Neuron (in vitro differentiated cells): ENCODE measurements around the gene TTC39A.

Source experiments
- H2AFZ ChIP-seq: one replicate; pipeline ENCODE4 v1.6.1; 2013; ENCODE audit warnings: low read depth, mild to moderate bottlenecking, inconsistent platforms, low read length, moderate library complexity
- H3K27me3 ChIP-seq: one replicate; pipeline ENCODE4 v1.6.1; 2013; ENCODE audit warnings: low read length; ENCODE audit not compliant: insufficient read depth
- H3K36me3 ChIP-seq: one replicate; pipeline ENCODE4 v1.6.1; 2013; ENCODE audit warnings: low read length; ENCODE audit not compliant: insufficient read depth
- H3K4me1 ChIP-seq: one replicate; pipeline ENCODE4 v1.6.1; 2013; ENCODE audit warnings: low read length; ENCODE audit not compliant: insufficient read depth
- H3K4me3 ChIP-seq: 2 replicates; pipeline ENCODE4 v1.5.1; 2013; ENCODE audit warnings: mild to moderate bottlenecking, low read length, moderate library complexity
- H3K9me3 ChIP-seq: one replicate; pipeline ENCODE4 v1.6.1; 2013; ENCODE audit warnings: low read length

The TTC39A gene

DNA sequence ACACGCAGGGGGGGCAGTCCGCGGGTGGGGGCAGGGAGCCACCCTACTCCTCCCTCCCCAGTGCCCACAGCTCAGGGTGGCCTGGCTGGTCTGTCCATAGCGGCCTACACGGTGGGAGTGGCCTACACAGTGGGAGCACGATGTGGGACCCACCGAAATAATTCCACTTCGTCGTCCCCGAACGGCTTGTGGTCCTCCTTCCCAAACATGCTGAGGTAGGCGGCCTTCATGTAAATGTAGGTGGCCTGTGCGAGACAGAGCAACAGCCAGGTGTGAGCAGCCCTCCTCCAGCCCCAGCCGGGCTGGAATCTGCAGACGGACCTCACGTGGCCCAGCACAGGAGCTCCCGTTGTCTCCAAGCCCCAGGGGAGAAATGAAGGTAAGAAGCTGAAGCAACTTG is 34.4 kb downstream of the TTC39A start:
- Histone ChIP-seq H3K27me3 (no peaks in the 10 kb centered on the region), H3K4me1 (no peaks in the 10 kb centered on the region), H2AFZ (no peak overlapping the region), H3K36me3 (no peaks in the 10 kb centered on the region), H3K9me3 (peaks cover 2% of the 10 kb centered on the region), H3K4me3 (no peak overlapping the region)

DNA sequence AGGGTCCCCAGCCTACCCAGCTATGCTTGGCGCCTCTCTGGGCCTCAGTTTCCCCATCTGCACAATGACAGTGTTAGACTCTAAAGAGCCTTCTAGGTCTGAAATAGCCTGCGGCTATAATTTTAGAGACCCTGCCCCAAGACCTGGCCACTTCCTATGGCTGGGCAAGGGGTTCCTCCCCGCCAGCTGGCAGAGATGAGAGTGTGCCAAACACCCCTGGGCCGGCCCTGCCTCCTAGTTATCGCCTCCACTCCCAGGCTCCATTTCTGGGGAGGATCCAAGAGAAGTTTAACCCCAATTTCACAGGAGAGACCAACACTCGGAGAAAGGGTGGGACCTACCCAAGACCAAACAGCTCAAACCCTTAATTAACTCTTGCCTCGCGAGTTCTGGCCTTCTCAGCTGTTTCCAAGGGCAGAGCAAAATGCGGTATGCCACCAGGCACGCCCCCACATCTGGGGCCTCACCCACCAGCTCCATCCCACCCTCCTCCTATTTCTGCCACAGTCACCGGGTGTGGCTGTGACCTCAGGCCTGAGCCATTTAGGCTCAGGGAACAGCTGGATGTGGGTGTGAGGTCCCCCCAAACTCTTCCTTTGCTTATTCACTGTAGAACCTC is 35.7 kb downstream of the TTC39A start:
- no peaks in the 10 kb centered on the region for H3K36me3 ChIP-seq
- no peak overlapping the region for H3K4me3 ChIP-seq
- peaks cover 2% of the 10 kb centered on the region for H3K9me3 ChIP-seq
- no peaks in the 10 kb centered on the region for H3K4me1 ChIP-seq
- H3K27me3 ChIP-seq: no peaks in the 10 kb centered on the region
- no peak overlapping the region for H2AFZ ChIP-seq

DNA sequence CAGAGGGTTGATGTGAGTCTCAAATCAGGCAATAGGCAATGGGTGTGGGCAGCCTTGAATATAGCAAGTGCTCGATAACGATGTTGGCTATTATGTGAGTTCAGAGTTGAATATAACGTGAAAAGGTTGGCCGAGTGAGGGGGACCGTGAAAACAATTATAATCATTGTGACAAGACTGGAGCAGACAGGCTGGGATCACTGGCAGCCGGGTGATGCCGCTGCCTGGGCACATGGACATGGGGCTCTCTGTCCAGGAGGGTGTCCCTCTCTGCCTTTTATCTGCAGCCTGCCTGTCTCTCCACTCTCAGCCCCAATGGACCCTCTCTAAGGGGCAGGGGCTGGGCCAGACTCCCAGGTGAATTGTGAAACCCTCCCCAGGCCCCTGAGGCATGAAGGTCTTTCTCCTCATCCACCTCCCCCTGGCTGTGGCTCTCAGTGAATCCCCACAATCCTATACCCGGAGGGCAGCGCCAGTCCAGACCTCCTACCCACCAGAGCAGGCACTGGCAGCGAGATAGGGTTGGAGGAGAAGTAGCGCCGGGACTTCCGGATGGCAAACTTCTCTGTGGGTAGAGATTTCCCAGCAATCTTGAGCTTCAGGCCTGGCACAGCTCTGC is 36.4 kb downstream of the TTC39A start:
- Histone ChIP-seq H2AFZ (no peak overlapping the region), H3K9me3 (no peaks in the 10 kb centered on the region), H3K27me3 (no peaks in the 10 kb centered on the region), H3K4me3 (no peak overlapping the region), H3K4me1 (no peaks in the 10 kb centered on the region), H3K36me3 (no peaks in the 10 kb centered on the region)

DNA sequence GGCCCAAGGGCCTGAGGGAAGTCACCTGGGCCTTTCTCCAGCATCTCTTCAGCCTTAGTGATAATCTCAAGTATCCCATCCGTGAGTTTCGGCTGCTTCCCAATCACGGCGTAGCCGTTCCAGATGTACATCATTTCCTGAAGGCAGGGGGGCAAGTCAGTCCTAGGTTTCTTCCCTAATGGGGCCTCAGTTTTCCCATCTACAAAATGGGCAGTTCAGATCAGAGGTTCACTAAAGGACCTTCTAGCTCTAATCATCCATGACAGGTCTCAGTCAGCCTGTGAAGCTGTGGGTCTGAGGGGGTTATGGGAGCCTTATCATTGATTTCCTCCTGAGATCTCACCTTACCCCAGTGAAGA is 39.9 kb downstream of the TTC39A start:
- Histone ChIP-seq H3K4me1 (no peaks in the 10 kb centered on the region), H3K27me3 (no peaks in the 10 kb centered on the region), H2AFZ (no peak overlapping the region), H3K9me3 (no peaks in the 10 kb centered on the region), H3K36me3 (no peaks in the 10 kb centered on the region), H3K4me3 (no peak overlapping the region)

DNA sequence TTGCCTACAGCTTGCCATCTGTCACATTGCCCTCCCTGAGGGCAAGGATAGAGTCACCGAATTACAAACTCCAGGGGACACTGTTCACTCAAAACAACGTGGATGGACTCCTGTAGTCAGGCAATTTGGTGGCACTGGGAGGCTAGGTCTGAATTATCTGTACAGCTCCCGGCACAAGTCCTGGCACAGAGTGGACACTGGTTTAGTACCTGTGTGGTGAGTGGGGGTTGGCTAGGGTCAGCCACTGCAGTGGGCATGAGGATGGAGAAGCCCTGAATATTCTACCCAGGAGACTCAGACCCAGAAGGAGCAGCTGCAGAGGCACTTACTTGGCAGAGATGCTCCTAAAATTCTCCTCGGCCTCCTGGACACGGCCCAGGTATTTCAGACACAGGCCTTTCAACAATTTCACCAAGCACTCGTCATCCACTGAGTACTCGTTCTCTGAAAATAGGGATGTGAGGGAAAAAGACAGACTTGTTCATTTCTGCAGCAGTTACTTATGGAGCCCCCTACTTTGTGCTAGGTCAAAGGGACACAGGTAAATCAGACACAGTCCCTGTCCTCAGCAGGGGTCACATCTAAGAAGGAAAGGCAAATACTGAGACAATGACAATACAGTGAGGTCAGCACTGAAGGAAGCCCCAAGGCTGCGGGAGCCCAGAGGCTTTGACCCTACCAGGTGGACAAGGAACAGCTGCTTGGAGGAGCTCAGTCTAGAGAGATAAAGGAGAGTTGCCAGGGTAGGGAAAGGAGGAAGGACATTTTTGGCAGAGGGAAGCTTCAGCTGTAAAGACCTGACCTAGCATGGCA is 40.5 kb downstream of the TTC39A start:
- H2AFZ ChIP-seq: no peak overlapping the region
- no peaks in the 10 kb centered on the region for H3K4me1 ChIP-seq
- no peak overlapping the region for H3K4me3 ChIP-seq
- no peaks in the 10 kb centered on the region for H3K27me3 ChIP-seq
- no peaks in the 10 kb centered on the region for H3K36me3 ChIP-seq
- H3K9me3 ChIP-seq: no peaks in the 10 kb centered on the region

DNA sequence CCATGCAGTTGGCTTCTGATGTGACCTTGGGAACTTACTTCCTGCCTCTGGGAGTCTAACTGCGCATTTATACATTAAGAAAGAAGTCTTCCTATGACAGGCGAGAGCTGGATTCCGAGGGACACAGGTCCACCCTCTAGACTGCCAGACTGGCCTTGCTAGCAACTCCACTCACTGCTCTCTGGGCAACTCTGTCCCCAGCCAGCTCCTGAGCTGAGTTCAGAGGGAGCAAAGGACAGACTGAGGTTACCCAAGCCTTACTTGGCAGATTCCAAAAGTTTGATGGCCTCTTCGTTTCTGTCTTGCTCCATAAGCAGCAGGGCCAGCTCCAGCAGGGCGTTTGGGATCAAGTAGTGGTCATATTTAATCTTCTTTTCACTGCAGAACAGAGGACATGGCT is 41.8 kb downstream of the TTC39A start:
- Histone ChIP-seq H3K4me1 (no peaks in the 10 kb centered on the region), H3K27me3 (no peaks in the 10 kb centered on the region), H2AFZ (no peak overlapping the region), H3K36me3 (no peaks in the 10 kb centered on the region), H3K9me3 (no peaks in the 10 kb centered on the region), H3K4me3 (no peak overlapping the region)

DNA sequence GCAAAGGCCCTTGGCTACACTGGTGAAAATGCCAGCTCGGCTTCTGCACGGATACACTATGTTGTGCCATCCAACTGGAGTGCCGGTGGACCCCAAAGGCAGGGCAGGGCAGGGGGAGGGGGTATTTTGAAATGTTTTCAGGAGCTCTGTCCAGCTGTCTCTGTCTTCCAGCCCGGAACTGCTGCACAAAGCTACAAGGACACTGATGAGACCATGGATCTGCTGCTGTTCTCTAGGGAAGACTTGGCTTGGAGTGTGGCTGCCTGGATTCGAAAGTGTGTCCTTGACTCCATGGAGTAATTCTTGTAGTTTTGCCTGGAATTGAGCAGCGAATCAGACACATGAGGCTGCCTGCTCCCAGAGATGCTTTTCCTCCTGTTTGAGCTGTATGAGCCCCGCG is 42.4 kb downstream of the TTC39A start:
- Histone ChIP-seq H2AFZ (no peak overlapping the region), H3K4me1 (no peaks in the 10 kb centered on the region), H3K27me3 (no peaks in the 10 kb centered on the region), H3K36me3 (no peaks in the 10 kb centered on the region), H3K4me3 (no peak overlapping the region), H3K9me3 (no peaks in the 10 kb centered on the region)

DNA sequence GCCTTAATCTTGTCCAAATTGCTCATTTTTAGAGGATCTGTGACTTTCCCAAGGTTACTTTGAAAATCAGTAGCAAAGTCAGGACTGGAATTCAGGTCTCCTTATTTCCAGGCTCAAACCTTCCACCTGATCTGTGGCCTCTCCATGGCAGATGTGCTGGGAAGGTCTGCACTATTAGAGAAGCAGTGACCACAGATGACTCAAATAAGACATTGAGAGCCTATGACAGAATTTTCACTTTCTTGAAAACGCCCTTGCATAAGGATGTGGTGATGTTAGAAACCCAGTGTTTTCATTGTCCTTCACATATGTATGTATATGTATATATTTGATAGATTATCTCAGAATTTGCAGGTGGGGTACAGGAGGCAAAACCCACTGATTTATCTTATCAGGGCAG is 45.3 kb downstream of the TTC39A start:
- Histone ChIP-seq H3K9me3 (no peaks in the 10 kb centered on the region), H3K27me3 (no peaks in the 10 kb centered on the region), H3K36me3 (no peaks in the 10 kb centered on the region), H2AFZ (no peak overlapping the region), H3K4me3 (no peak overlapping the region), H3K4me1 (no peaks in the 10 kb centered on the region)

DNA sequence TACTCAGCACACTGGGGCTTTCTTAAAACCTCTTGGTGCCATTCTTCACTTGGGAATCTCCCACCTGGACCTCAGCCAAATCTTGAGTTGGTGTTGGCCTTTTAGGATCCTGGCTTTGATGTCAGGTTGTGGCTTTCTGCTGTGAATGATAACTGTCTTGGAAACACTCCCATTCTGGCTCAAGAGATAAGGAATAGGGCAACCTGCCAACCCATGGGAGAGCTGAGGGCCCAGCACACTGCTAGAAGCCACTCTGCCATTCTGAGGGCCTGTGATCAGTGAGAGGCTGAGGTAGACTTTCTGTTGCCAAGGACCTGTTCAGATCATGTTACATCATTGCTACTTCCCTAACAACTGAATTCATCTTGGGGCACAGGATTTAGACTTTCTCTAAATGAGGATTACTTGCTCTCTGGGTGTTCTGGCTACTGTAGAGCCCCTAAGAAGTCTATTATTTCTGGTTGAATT is 45.8 kb downstream of the TTC39A start:
- Histone ChIP-seq H3K9me3 (no peaks in the 10 kb centered on the region), H2AFZ (no peak overlapping the region), H3K4me3 (no peak overlapping the region), H3K27me3 (no peaks in the 10 kb centered on the region), H3K4me1 (no peaks in the 10 kb centered on the region), H3K36me3 (no peaks in the 10 kb centered on the region)

DNA sequence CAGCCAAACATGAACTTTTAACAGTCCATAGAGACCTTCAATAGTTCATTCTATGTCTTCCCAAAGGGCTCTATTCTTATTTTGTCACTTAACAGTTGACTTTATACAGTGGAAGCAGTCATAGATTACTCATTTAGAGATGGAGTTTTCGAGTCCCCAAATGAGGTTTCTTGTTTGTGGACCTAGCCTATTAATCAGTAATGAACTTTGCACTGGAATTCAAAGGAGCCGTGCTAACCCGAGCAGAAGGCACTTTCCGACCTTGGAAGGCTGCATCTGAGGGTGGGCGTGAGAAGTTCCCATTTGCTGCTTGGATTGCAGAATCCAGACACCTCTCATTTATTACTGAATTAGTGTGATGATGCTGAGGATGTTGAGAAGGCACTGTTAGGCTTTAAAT is 46.4 kb downstream of the TTC39A start:
- no peaks in the 10 kb centered on the region for H3K4me1 ChIP-seq
- H2AFZ ChIP-seq: no peak overlapping the region
- no peaks in the 10 kb centered on the region for H3K27me3 ChIP-seq
- H3K4me3 ChIP-seq: no peak overlapping the region
- H3K9me3 ChIP-seq: no peaks in the 10 kb centered on the region
- no peaks in the 10 kb centered on the region for H3K36me3 ChIP-seq

DNA sequence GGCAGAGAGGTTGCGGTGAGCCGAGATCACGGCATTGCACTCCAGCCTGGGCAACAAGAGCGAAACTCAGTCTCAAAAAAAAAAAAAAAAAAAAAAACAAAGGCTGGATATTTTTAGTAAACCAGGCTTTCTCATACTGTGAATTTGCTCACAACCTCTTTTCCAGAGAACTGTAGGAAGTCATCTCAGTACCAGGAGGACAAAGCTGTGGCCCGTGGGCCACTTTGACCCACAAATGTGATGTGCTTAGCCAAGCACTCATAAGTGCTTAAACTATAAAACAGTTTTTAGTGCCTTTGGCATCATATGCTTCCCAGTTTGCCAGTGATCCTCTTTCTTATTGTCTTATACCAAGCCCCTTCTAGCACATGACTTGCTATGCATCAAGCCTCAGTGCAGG is 47.8 kb downstream of the TTC39A start:
- Histone ChIP-seq H3K4me3 (no peak overlapping the region), H3K4me1 (no peaks in the 10 kb centered on the region), H3K27me3 (no peaks in the 10 kb centered on the region), H2AFZ (no peak overlapping the region), H3K36me3 (no peaks in the 10 kb centered on the region), H3K9me3 (no peaks in the 10 kb centered on the region)

DNA sequence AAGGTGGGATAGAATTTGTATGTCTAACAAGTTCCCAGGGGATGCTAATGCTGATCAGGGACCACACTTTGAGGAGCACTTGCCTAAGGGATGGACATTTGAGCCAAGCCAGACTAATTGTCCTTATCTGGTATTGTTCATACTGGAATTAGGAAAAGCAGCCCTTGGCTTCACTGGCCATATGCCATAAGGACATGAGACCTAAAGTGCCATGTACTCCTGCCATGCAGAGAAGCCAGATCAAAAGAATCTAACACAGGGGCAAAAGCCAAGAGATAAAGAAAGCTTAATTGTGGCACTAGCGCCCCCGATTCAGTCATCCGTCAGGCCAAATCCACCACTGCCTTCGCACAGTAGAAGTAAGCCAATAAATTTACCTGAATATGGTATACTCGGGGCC is 48.6 kb downstream of the TTC39A start:
- H3K4me1 ChIP-seq: no peaks in the 10 kb centered on the region
- H3K4me3 ChIP-seq: no peak overlapping the region
- no peak overlapping the region for H2AFZ ChIP-seq
- no peaks in the 10 kb centered on the region for H3K36me3 ChIP-seq
- H3K27me3 ChIP-seq: no peaks in the 10 kb centered on the region
- no peaks in the 10 kb centered on the region for H3K9me3 ChIP-seq

DNA sequence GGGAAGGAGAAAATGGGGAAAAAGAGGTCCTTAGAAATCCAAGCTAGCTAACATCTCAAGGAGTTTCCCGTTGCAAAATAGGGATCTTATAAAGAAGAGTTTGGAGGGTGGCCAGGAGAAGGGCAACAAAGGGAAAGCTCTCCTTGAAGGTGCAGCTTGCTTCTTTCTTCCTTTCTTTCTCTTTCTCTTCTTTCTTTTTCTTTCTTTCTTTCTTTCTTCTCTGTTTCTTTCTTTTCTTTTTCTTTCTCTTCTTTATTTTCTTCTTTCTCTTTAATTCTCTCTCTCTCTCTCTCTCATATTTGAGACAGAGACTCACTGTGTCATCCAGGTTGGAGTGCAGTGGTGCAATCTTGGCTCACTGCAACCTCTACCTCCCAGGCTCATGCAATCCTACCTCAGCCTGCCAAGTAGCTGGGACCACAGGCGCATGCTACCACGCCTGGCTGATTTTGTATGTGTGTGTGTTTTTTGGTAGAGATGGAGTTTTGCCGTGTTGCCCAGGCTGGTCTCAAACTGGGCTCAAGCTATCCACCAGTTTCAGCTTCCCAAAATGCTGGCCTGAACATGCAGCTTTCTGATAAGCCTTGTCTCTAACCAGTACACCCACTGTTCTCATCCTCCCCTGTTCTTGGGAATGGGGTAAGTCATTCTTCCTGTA is 49.9 kb downstream of the TTC39A start:
- Histone ChIP-seq H3K4me3 (no peak overlapping the region), H3K36me3 (no peaks in the 10 kb centered on the region), H2AFZ (no peak overlapping the region), H3K27me3 (no peaks in the 10 kb centered on the region), H3K4me1 (no peaks in the 10 kb centered on the region), H3K9me3 (no peaks in the 10 kb centered on the region)
